Activated CD8-positive, alpha-beta memory T cell treated with anti-CD3 and anti-CD28 coated beads for 1 hour (primary cell): ENCODE results near the gene KCNQ2.

ENCODE experiments used
- DNase-seq, 2 donors: peaks; one replicate each; pipeline ENCODE4 v3.0.0-alpha.2; 2020; ENCODE audit warnings: low read depth in 1 of 2; ENCODE audit errors: extremely low read depth in 1 of 2

The KCNQ2 gene

DNA sequence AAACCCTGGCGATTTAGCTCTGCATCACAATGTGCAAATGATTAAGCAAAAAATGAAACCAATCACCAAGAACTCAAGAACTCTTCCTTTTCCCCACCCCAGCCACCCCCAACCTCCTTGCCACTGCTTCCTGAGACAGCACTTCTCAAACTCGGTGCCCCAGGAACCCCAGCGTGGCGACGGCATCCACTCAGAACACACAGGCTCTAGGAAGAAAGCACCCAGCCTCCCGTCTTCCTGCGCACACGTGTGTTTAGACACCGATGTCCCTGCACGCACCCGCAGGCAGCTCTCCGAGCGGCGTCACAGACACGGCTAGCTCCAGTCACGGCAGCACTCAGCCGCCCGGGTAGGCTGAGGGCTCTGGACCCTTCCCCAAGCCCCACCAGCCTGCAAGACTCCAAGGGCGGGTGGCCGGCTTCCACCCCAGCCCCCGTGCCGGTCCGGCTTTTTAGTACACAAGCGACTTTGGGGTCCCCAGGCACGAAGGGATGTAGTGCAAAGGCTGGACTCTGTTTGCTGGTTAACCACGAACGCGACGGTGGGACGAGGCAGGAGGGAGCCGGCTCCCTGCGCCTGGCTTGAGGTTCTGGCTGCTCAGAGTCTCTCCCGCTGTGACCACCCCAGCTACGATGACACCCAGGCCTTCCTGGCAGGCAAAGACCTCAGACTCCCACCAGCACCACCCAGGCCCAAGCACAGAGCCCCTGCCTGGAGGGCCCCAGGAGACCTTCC lies 51.9 kb downstream of the KCNQ2 start:
- DNase-seq: no peak

DNA sequence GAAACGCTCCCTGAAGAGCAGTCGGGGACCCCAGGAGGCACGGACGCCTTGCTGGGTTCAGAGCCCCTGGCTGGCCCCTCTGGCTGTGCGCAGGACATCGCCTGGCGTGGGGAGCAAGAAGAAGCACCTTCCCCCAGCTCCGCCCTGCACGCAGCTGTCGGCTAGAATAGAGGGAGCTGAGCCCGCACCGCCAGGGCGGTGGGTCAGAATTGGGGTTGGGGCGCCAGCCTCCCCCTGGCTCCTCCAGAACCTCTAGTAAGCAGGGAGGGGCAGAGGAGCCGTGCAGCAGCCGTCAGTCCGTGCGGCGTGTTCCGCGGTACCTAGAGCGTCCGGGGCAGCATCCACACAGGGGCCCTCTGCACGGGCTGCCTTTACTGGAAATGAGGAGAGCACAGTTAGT lies 53.2 kb downstream of the KCNQ2 start:
- DNase-seq: no peak

DNA sequence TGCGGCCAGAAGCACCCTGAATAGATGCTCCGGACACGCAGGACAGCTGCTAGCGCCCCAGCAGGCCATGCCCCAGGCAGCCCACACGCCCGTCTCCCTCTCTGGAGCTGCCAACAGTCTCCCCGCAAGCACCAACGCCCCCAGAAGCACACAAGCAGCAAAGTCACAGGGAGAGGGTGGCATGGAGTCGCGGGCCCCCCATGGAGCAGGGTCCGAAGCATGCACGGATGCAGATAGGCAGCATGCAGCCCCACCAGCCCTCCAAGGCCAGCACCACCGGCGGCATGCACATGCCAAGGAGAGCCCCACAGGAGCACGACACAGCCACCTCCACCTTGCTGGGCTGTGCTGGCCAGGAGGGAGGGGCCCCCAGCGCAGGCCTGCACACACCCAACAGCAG lies 53.8 kb downstream of the KCNQ2 start:
- DNase-seq: no peak

DNA sequence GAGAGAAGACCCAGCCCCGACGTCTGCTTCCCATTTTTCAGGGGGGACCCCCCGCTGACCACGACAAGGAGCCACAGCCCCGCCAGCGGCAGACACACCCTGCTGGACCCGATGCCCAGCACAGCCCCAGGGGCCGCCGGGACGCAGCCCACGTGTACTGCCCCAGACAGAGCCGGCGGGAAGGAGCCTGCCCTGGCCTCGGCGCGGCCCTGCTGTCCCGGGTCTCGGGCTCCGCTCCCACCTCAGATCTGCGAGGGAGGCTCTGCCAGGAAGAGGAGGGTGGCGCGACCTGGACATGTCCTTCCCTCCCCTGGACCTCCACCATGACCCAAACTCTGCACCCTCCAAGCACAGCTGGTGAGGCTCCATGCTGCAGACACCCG lies 54.7 kb downstream of the KCNQ2 start:
- DNase-seq: no peak

DNA sequence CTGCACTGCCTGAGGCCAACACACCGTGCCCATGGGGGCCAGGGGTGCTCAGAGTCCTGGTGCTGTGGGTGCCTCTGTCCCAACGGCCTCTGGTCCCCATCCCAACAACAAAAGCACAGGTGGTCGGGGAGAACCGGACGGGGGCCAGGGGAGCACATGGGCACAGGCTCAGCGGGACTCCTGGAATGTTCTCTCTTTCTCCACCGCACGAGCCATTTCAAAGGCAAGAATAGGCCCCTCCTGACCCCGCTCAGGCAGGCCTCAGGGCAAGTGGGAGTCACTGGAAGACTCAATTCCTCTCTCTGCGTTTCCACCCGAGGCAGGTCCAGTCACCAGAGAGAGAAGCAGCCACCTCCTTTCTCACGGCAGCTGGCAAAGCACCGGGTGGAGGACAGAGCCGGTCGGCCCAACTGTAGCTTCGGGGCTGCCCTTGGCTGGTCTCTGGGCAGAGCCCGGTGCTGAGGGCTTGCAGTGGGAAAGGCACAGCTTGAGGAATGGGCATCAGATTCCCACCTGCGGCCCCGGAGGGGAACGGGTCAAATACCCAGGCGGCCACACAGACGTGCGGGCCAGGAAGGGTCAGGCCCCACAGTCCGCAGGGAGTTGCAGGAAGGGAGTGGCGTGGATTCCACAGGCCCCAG lies 55.2 kb downstream of the KCNQ2 start:
- DNase-seq: no peak

DNA sequence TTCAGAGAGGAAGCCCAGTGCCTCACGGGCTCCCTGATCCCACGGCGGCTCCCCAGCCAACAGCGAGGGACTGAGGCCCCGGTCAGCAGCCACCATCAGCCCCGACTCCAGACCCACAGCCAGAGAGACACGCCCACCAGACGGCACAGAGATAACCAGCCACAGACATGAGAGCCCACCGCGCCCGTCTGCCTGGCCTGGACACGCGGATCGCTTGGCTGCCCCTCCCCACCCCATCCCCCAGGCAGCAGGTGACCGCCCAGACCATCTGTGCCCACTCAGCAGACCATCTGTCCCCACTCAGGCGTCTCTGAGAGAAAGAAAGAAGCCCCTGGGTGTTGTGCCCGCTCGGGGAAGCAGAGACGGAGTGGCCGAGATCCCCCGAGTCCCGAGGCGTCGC lies 55.8 kb downstream of the KCNQ2 start:
- no peak for DNase-seq

DNA sequence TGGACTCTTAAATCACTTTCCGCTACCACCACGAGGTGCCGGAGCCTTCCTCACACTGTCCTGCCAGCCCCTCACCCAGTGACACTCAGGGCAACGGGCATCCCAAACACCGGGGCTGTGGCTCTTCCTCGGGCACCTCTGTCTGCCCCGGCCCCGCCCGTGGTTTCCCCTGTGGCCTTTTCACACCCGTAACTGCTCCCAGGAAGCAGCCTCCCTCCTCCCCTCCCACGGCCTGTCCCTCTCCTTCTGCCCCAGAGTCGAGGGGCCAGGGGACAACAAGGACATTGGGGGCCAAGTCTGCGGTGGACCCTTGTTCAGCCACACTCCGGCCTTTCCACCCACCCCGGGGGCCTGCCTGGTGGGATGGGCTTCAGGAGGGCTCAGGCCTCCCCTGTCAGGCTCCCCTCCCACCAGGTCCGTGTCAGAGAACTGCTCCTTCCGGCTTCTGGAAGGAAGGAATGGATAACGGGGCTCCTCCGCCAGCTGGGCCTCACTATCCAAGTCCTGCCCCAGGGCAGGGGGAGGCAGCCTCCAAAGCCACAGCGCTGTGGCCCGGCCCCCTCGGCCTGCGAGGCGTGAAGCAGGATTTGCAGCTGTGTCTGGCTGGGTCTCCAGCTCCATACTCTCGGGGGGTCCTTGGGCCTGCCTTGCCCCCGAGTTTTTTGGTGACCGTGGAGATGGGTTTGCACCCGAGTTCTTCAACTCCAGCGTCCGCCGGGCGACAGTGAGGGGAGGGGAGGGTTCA lies 56.6 kb downstream of the KCNQ2 start:
- no peak for DNase-seq

DNA sequence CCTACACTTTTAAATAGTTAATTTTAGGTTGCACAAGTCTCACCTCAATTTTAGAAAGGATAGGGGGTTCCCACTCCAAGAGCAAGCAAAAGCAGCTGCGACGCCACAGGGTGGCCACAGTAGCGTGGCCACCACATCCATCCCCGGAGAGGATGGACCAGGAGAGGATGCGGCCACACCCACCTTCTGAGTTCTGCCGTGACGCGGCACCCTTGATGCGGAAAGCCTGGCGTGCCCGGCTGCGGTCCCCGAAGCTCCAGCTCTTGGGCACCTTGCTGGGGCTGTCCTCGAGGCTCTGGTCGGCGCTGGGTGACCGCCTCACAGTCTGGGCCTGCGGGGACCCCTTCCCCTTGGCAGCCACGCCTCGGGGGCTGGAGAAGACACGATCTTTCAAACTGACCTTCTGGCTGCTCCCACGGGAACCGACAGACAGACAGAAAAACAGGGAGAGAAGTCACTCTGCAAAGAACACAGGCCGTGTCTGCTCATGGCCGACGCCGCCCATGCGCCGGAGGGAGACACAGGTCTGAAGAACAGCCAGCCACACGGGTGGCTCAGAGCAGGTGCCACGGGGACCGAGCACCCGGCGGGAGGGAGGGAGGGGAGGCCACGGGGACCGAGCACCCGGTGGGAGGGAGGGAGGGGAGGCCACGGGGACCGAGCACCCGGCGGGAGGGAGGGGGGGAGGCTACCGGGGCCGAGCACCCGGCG lies 57.6 kb downstream of the KCNQ2 start:
- DNase-seq: no peak

DNA sequence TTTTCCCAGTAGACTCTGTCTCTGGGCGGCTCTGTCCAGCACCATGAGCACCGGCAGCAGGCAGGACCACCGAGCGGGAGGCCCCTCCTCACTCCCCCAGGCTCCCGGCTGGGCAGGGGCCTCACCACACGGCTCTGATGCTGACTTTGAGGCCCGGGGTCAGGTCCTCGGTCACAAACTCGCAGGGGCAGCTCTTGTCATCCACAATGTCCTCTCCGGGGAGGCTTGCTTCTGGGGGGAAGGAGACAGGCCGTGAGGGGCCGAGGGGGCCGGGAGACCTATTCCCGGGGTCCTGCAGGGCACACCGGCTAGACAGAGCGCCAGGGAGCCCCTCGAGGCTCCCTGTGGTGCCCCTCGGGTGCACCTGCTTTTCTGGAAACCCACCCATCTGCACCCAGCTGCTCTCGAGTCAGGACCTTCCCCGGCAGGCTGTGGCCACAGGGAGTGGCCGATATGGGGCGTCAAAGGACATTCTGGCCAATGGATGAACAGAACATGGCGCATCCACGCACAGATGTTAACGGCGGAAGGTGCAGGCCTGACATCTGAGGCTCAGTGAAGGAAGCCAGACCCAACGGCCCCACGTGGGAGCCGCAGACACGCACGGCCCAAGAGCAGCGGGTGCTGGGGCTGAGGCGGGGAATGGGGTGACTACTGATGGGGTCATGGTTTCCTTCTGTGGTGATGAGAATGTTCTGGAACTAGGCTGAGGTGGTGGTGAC lies 58.3 kb downstream of the KCNQ2 start:
- no peak for DNase-seq

DNA sequence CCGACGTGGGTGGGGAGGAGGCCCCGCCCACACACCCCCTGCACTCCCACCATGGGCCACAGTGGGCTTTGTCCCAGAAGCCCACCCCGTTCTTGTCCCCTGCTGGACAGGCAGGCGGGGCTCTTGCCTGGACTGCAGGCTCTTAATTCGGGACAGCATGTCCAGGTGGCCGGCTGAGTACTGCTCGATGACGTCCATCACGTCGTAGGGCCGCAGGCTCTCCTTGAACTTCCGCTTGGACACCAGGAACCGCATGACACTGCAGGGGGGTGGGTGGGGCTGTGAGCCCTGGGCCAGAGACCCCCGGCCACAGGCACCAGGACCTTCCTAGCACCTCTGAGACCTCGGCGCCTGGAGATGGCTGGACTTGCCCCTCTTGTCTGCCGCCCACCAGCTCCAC lies 59.1 kb downstream of the KCNQ2 start:
- DNase-seq: no peak

DNA sequence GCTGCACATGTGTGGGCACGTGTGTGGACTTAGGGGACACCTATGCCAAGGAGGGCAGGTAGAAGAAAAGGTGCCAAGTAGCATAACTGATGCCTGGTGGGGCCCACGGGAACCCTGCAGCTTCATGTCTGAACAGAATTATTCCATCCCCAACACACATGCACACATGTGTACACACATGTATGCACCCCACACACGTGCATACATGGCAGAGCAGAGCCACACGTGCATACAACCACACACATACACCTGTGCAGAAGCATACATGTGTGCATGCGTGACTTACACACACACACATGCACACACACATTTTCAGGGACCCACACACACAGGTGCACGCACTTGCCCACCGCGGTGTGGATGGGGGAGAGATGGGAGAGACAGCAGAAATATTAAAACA lies 59.6 kb downstream of the KCNQ2 start:
- DNase-seq: no peak

DNA sequence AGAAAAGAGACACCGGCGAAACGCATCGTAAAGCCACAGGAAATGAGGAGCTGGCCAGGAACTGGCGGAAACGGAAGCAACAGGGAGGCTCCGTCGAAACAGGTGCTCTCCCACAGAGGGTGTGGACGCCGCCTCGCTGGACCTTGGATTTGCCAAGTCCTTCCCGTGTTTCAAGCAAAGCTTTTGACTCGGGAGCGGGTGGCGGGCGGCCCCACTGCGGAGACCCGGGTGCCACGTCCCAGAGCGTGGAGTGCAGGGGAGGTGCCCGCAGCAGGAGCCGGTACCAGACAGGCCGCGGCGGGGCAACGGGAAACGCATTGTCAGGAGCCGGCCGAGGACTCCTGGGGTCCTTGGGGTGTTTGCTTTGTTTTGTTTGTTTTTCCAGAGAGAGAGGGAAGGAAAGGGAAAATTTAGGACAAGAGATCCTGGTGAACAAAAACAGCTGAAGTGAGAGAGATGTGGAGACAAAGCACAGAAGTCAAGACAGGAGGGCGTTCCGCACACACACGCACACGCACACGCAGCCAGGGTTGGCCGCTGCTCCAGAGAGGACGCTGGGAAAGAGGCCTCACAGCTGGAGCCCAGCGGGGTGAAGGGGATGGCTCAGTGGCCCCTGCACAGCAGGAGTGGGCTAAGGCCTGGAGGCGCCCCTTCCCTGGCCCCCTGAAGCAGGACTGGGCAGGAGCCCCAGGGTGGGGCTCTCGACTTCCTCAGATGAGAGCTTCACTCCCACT lies 60.4 kb downstream of the KCNQ2 start:
- no peak for DNase-seq

DNA sequence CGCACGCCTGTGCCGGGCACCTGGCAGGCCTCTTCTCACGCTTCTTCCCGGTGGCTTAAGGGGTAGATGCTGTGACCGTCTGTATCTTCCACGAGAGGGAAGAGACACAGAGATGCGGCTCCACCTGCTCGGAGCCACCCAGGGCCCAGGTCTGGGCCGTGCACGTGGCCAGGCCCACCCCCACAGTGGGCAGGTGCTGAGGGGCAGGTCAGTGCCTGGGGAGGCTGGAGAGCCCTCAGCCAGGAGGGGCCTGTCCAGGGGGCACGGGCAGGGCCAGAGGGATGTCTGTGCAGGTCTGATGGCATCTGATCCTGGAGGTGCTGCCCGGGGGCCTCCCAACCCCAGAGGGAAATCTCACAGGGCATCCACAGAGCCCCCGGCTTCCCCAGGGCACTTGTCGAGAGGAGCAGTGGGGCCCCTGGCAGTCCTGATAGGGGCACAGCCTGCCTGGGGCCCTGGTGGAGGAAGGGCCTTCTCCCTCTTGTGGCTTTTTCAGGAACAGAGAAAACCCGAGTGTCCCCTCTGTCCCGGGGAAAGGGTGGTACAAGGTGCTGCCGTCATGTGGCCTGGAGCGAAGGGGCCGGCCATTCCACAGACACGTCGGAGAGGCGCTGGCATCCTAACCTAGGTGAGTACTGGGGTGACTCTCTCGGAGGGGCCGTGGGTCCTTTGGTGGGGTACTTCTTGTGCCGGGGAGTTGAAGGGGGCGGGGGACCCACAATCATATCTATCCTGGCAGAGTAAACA lies 61.1 kb downstream of the KCNQ2 start:
- DNase-seq: no peak

DNA sequence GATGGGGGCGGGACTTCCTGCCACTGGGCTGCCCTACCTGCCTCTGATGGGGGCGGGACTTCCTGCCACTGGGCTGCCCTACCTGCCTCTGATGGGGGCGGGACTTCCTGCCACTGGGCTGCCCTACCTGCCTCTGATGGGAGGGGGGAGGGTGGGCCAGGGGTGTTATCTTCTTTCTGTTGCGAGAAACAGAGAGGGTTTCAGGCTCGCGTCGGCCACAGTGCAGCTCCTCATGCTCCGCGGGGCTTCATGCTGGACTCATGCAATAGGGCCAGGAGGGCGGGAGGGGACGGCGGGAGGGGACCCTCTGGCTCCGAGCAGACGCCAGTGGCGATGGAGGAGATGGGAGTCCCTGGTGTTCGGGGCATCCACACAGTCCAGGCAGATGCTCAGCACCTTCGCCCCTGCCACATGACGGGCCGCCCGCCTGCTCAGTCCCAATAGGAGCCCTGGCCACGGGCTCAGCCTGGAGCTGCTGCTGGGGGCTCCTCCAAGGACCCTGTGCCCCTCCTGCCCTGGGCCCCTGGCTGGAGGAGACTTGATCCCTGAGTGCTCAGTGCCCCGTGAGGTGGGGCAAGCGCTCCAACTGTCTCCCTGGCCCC lies 62.5 kb downstream of the KCNQ2 start:
- DNase-seq: no peak

DNA sequence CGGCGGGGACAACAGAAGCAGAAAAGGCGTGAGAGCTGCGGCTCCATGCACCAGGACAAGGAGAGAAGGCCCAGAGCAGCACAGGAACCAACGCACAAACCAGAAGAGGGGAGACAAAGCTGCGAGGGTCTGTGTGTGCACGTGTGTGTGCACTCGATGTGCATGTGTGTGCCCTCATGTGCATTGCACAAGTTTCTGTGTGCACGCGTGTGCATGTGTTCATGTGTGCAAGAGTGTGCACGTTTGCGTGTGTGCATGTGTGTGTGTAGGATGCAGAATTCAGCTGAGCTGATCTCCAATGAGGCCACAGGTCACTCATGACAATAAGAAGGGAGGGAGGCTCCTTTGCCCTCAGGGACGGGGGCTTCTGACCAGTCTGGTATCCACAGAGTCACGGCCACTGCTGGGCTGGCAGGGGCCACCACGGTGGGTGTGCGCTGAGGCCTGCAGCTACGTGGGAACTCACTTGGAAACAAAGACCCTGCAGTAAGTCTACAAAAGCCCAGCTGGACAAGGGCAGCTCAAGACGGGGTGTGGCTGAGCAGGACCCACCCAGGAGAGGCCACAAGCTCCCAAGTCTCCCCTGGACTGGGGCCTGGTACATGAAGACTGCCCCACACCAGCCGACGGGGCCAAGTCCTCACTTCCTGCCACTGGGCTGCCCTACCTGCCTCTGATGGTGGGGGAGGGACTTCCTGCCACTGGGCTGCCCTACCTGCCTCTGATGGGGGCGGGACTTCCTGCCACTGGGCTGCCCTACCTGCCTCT lies 63.2 kb downstream of the KCNQ2 start:
- DNase-seq: no peak

DNA sequence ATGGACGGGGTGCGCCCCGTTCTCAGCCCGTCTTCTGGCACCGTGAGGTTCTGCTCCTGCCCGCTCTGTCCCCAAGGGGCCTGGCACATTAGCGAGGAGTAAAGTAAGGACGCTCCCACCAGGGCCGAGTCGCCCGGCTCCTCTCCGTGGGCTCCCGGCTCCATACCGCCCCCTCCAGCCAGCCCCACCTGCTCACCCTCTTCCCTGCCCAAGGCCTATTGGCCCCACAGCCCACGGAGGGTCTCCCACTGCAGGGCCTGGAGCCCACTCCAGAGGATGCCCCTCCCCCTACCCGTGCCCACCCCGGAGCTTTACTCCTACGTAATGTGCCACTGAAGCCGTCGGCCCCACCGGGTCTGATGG lies 63.8 kb downstream of the KCNQ2 start:
- DNase-seq: no peak

DNA sequence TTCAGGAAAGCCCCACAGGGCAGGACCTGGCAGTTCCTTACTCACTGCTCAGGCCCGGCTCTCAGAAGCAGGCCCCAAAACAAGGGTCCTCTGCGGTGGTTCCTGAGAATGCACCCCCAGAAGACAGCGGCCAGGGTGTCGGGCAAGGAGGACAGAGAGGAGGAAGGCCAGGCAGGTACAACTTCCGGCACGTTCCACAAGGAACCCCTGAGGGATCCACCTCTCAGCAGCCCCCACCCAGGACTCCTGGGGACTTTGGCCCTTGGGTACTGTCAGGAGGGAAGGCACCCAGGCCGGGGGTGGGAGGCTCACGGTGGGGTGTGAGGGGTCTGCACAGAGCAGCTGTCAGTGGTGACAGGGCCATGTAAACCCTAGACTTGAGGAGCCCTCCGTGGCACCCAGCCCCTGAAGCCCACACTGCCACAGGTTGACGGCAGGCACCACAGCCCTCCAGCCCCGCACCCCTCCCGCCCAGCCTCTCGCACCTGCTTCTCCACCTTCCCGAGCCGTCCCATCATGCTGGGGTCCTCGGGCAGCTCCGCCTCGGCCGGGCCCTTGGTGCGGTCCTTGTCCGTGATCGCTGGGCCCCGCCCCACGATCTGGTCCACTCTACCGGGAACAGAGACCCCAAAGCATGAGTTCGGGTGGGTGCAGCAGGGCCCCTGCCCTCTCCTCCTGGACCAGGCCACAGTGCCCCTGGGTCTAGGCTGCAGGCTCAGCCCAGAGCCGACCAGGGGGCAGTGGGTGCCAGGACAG lies 64.3 kb downstream of the KCNQ2 start:
- no peak for DNase-seq
